Skeletal muscle tissue (tissue), 4 donors: ENCODE data around the gene GPR137. TPM values are rescaled to one million over a fixed set of nuclear protein-coding genes. Genes with fewer than 3 reads are reported as not detected.

ENCODE experiments used
- H3K27ac ChIP-seq: one replicate; pipeline ENCODE4 v1.7.0; 2013; ENCODE audit warnings: mild to moderate bottlenecking, low read depth, low read length, inconsistent platforms
- H3K27me3 ChIP-seq, 3 donors: one replicate each; pipeline ENCODE4 v1.7.0; 2013; ENCODE audit warnings: low read length in 3 of 3; ENCODE audit not compliant: control insufficient read depth in 3 of 3, insufficient read depth in 3 of 3
- H3K36me3 ChIP-seq, 3 donors: one replicate each; pipeline ENCODE4 v1.7.0; 2013; ENCODE audit warnings: low read length in 3 of 3; ENCODE audit not compliant: control insufficient read depth in 3 of 3, insufficient read depth in 3 of 3
- H3K4me1 ChIP-seq, 3 donors: one replicate each; pipeline ENCODE4 v1.7.0; 2013; ENCODE audit warnings: low read length in 3 of 3, mild to moderate bottlenecking in 3 of 3; ENCODE audit not compliant: control insufficient read depth in 3 of 3, insufficient read depth in 3 of 3
- H3K4me3 ChIP-seq, 3 donors: one replicate each; pipeline ENCODE4 v1.7.0; 2013; ENCODE audit warnings: low read length in 3 of 3
- H3K9ac ChIP-seq, 3 donors: one replicate each; pipeline ENCODE4 v1.7.0; 2013; ENCODE audit warnings: low read length in 3 of 3, mild to moderate bottlenecking in 3 of 3, moderate library complexity in 2 of 3, low read depth in 1 of 3
- H3K9me3 ChIP-seq, 3 donors: one replicate each; pipeline ENCODE4 v1.7.0; 2013; ENCODE audit warnings: low read length in 3 of 3; ENCODE audit not compliant: control insufficient read depth in 3 of 3
- total RNA-seq: library from RNA; depleted of rRNA; stranded (reverse); fragments of >200 nt; gene quantifications from one replicate; pipeline ENCODE4 v1.2.3, GENCODE V29; 2014
- donor health status: Osteomylitis.

The GPR137 gene
- total RNA-seq, 1 donor from 2014 or later: 6.3 TPM

DNA sequence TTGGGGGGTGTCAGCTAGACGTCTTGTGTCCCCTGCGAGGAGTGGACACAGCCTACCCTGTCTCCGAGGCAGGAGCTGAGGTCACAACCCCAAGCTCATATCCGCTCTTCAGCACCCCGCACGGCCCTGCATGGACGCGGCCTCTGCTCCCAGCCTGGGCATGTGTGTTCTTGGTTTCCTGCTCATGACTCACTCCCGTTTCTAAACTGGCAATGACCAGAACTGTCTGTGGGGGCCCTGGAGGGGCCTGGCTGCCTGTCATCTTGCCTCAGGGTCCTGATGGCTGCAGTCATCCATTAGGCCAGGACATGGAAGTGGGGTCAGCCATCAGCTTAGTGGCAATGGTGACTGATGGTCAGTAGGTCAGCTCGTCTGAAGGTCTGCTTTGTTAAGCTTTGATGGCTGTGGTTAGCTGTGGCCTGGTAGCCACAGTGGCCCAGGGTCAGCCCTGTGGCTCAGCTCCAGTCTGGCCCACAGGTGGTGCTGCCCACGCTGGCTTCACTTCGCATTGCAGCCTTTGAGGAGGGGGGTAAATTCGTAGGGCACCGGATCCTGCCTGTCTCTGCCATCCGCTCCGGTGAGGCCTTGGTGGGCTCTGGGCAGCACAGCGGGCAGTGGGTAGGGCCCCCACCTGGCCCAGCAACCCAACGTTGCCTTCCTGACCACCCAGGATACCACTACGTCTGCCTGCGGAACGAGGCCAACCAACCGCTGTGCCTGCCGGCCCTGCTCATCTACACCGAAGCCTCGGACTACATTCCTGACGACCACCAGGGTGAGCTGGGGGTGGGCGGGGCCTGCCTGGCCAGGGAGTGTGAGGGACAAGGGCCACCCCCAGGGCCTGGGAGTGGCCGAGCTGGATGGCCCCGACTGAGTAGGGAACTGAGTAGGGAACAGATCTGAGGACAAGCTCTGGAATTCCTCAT lies 22.4 kb upstream of the GPR137 start:
- H3K4me1 ChIP-seq: peaks cover 7 to 14% (median 8%) of the 10 kb centered on the region in 3 donors
- H3K36me3 ChIP-seq: peaks cover 38 to 53% (median 46%) of the 10 kb centered on the region in 3 donors
- no peaks in the 10 kb centered on the region for H3K9me3 ChIP-seq
- H3K9ac ChIP-seq: no peak overlapping the region
- H3K27ac ChIP-seq: no peak overlapping the region
- H3K4me3 ChIP-seq: no peak overlapping the region
- no peaks in the 10 kb centered on the region for H3K27me3 ChIP-seq

DNA sequence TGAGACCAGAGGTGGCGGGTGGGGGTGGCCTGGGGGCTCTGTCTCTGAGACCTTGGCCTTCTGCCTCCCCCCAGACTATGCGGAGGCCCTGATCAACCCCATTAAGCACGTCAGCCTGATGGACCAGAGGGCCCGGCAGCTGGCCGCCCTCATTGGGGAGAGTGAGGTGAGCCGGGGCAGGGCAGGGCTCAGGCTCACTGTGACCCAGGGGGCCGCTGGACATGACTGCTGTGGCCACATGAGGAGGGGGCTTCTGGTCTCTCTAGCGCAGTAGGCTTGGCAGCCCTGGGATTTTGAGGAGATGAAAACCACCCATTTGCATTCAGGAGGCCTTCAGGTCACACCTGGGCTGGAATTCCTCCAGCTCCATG lies 21.7 kb upstream of the GPR137 start:
- Histone ChIP-seq H3K27me3 (no peaks in the 10 kb centered on the region), H3K36me3 (peaks cover 33 to 47% (median 40%) of the 10 kb centered on the region in 3 donors)

DNA sequence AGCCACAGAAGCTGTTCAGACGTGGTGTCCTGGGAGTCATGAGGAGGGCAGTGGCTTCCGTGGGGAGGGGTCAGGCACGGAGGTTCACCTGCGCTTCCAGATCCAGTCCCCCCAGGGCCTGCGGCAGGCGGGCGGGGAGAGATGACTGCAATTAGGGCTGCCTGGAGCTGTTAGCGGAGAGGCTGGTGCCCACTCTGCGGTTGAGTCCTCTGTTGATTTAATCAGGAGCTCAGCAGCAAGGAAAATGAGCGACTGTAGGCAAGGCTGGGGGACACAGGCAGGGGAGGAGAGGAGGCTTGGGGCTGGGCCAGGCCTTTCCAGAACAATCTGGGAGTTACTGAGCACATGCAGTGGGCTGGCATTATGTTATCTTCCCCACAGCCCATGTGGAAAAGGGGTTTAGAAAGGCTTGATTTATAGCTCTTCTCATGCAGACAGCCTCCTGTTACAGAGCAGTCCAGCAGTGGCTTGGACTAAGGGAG lies 21.2 kb upstream of the GPR137 start:
- Histone ChIP-seq H3K4me1 (peaks cover 16 to 23% (median 17%) of the 10 kb centered on the region in 3 donors), H3K27ac (no peak overlapping the region), H3K27me3 (no peaks in the 10 kb centered on the region), H3K9me3 (no peaks in the 10 kb centered on the region), H3K4me3 (no peak overlapping the region), H3K9ac (no peak overlapping the region), H3K36me3 (peaks cover 30 to 45% (median 36%) of the 10 kb centered on the region in 3 donors)

More for the DNA sequence above, 21.7 kb upstream of the GPR137 start:
- Histone ChIP-seq H3K27ac (no peak overlapping the region), H3K4me1 (peaks cover 13 to 20% (median 14%) of the 10 kb centered on the region in 3 donors), H3K9ac (no peak overlapping the region), H3K4me3 (no peak overlapping the region), H3K9me3 (no peaks in the 10 kb centered on the region)

DNA sequence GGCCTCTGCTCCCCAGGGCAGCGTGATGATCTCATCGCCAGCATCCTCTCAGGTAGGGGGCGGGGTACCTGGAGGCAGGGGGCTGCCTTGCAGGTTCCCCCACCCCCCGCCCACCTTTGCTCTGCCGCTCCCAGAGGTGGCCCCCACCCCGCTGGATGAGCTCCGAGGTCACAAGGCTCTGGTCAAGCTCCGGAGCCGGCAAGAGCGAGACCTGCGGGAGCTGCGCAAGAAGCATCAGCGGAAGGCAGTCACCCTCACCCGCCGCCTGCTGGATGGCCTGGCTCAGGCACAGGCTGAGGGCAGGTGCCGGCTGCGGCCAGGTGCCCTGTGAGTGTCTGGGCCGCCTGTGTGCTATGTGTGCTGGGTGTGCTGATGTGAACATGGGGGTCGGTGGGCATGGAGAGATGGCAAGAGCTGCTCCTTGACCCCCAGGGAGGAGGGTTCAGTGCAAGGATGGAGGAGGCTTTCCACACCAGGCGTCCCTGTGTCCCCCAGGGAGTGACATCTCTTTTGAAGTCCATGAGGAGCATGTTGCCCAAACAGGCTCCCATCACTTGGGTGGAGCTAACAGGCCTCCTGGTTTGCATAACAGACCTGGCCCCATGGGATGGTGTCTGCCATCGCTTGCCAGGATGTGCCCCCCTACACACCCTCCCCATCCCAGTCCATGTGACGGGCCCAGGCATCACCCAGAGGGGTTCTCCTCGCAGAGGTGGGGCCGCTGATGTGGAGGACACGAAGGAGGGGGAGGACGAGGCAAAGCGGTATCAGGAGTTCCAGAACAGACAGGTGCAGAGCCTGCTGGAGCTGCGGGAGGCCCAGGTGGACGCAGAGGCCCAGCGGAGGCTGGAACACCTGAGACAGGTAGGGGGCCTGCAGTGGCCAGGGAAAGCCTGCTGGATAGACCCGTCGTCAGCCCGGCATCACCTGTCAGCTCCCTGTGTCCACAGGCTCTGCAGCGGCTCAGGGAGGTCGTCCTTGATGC lies 20.2 kb upstream of the GPR137 start:
- Histone ChIP-seq H3K4me1 (peaks cover 16 to 26% (median 19%) of the 10 kb centered on the region in 3 donors), H3K9me3 (no peaks in the 10 kb centered on the region), H3K27me3 (no peaks in the 10 kb centered on the region), H3K9ac (no peak overlapping the region), H3K4me3 (no peak overlapping the region), H3K27ac (no peak overlapping the region), H3K36me3 (peaks cover 22 to 36% (median 32%) of the 10 kb centered on the region in 3 donors)

DNA sequence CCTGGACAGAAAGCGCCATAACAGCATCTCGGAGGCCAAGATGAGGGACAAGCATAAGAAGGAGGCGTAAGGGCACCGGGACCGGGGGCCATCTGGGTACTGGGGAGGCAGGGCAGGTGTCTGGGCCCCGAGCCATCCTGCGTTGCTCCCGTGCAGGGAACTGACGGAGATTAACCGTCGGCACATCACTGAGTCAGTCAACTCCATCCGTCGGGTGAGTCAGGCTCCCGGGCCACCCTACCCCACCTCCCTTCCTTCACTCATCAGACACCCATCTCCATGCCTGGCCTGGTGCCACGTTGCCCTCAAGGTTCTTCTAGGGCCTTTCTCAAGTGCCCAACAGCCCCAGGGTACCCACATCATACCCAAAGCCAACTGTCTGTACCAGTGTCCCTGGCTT lies 19.3 kb upstream of the GPR137 start:
- Histone ChIP-seq H3K9ac (no peak overlapping the region), H3K27ac (no peak overlapping the region), H3K9me3 (no peaks in the 10 kb centered on the region), H3K27me3 (no peaks in the 10 kb centered on the region), H3K36me3 (peaks cover 19 to 34% (median 30%) of the 10 kb centered on the region in 3 donors), H3K4me3 (no peak overlapping the region), H3K4me1 (peaks cover 16 to 26% (median 21%) of the 10 kb centered on the region in 3 donors)

DNA sequence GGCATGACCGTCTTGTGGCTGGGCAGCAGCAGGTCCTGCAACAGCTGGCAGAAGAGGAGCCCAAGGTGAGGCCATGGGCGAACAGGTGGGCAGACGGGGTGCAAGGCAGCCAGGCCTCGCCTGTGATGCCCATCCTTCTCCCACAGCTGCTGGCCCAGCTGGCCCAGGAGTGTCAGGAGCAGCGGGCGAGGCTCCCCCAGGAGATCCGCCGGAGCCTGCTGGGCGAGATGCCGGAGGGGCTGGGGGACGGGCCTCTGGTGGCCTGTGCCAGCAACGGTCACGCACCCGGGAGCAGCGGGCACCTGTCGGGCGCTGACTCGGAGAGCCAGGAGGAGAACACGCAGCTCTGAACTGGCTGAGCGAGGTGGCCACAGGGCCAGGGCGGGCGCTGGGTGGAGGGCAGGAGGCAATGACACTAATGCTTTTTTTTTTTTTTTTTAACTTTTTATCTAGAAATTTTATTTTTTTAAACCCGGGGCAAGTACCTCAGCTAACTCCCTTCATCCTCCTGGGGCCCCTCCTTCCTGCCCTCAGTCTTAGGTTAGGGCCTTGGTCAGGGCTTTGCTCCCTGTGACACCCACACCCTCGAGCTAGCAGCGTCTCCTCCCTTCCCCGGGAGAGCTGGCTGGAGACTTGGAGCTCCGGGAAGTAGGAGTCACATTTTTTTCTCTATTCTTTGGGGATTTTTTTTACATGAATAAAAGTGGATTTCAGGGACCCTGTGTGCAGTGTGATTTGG lies 18.3 kb upstream of the GPR137 start:
- H3K36me3 ChIP-seq: peaks cover 19 to 28% (median 27%) of the 10 kb centered on the region in 3 donors

DNA sequence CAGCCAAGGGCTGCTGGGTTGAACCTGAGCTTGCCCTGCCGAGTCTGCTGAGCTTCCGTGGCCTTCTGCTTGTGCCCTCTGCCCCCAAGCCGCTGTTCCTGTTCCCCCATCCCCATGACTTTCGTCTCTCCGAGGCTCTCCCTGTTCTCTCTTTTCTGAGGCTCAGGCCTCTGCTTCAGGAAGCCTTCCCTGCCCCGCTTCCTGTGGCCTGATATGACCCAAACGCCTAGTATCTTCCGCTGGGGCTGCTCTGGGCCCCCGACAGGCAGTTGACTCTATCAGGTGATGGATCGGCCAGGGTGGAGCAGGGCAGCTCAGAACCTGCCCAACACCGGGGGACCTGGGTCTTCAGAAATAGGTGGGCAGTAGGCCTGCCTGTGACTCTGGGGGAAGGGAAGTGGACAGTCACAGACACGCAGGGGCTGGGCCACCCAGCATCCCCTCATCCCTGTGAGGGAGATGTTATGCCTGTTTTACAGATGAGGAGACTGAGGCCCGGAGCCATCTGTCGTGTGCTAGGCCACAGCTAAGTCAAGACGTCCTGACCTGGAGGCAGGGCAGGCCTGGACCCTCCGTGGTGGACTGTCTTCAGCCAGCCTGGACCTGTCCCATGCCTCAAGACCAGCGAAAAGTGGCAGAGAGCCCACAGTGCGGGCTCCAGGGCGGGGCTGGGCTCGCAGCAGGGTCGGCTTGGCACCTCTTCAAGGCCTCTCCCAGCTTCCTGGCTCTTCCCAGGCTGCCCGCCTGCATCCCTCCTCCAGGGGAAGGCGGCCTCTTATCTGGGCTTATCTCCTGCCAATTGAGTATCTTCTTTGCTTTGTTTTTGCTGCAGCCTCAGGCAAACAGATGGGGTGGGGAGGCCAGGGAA lies 17.4 kb upstream of the GPR137 start:
- no peaks in the 10 kb centered on the region for H3K27me3 ChIP-seq
- H3K9ac ChIP-seq: peak overlapping the region; percentile 87 to 91 (median 90)
- H3K9me3 ChIP-seq: no peaks in the 10 kb centered on the region
- H3K4me1 ChIP-seq: peaks cover 24 to 34% (median 32%) of the 10 kb centered on the region in 3 donors
- H3K36me3 ChIP-seq: peaks cover 13 to 23% (median 19%) of the 10 kb centered on the region in 3 donors
- H3K27ac ChIP-seq: peak overlapping the region; percentile 96
- H3K4me3 ChIP-seq: peak overlapping the region; percentile 78 to 84 (median 80)

More for the DNA sequence above, 18.3 kb upstream of the GPR137 start:
- Histone ChIP-seq H3K27ac (peak overlapping the region; percentile 96), H3K9ac (peak overlapping the region; percentile 33 to 91 (median 38)), H3K4me3 (no peak overlapping the region), H3K27me3 (no peaks in the 10 kb centered on the region), H3K4me1 (peaks cover 23 to 32% (median 31%) of the 10 kb centered on the region in 3 donors), H3K9me3 (no peaks in the 10 kb centered on the region)

DNA sequence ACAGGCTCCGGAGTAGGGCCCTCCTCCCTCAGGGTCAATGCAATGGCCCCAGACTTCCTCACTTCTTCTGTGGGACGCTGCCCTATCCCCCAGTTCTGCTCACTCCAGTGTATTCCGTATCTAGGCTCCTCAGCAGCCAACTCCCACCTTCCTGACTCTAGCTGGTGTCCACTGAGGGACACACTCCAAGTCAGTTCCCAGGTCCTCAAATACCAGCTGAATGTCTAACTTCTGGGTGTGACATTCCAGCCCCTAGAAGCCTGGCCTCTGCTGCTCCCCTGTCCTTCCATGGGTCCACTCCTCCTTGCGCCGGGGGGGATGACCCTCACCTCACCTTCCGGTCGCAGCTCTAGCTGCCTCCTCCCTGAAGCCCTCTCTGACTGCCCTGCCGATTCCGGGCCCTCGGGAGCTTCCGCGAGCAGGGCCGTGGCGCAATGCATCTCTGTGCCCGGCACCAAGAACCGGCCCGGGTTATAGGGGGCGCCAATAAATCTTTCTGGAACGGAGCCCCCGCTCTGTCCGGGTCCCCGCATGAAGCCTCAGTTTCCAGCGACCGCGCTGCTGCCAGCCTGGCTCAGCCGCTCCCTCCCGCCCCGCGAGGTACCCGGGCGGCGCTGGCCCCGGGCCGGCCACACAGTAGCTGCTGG lies 16.6 kb upstream of the GPR137 start:
- peaks cover 9 to 19% (median 16%) of the 10 kb centered on the region in 3 donors for H3K36me3 ChIP-seq
- peaks cover 24 to 34% (median 32%) of the 10 kb centered on the region in 3 donors for H3K4me1 ChIP-seq
- no peaks in the 10 kb centered on the region for H3K9me3 ChIP-seq
- no peaks in the 10 kb centered on the region for H3K27me3 ChIP-seq
- peak overlapping the region; percentile 78 to 84 (median 80) for H3K4me3 ChIP-seq
- H3K27ac ChIP-seq: peak overlapping the region; percentile 96
- H3K9ac ChIP-seq: peak overlapping the region; percentile 87 to 91 (median 90)
